Body of pancreas (tissue), 4 donors: ENCODE measurements around the gene BEAN1. TPM values are rescaled to one million over a fixed set of nuclear protein-coding genes. Genes with fewer than 3 reads are reported as not detected.

ENCODE experiments used
- ATAC-seq: fragments of 150-250 bp; one replicate; pipeline ENCODE4 v1.9.1; 2016
- DNase-seq, 4 donors: peaks; one replicate each; pipeline ENCODE4 v3.0.0-alpha.2; 2019
- H3K27ac ChIP-seq, 4 donors: fragments of 200-600 bp; sonication (generic); 1 replicate in 3 of 4; 2 replicates in 1 of 4; pipeline versions ENCODE4 v1.5.1 to v1.6.1; 2016 to 2019; ENCODE audit warnings: mild to moderate bottlenecking in 1 of 4, mixed read lengths in 1 of 4, moderate library complexity in 1 of 4
- H3K27me3 ChIP-seq, 2 donors: fragments of 200-600 bp; sonication (generic); one replicate each; pipeline ENCODE4 v1.6.0; 2016; ENCODE audit warnings: mild to moderate bottlenecking in 1 of 2
- H3K36me3 ChIP-seq, 2 donors: fragments of 200-600 bp; sonication (generic); replicated peaks in 1 of 2; 2 replicates each; pipeline ENCODE4 v1.5.1; 2016; ENCODE audit warnings: low read depth in 2 of 2; ENCODE audit not compliant: insufficient read depth in 1 of 2
- H3K4me1 ChIP-seq: fragments of 200-600 bp; sonication (generic); one replicate; pipeline ENCODE4 v1.6.0; 2016
- H3K4me3 ChIP-seq, 2 donors: fragments of 200-600 bp; sonication (generic); 1 replicate in 1 of 2; 2 replicates in 1 of 2; pipeline ENCODE4 v1.5.1; 2016 to 2019
- H3K9me3 ChIP-seq, 3 donors: fragments of 200-600 bp; sonication (generic); 1 replicate in 2 of 3; 2 replicates in 1 of 3; pipeline ENCODE4 v1.5.1; 2016
- CTCF ChIP-seq, 7 experiments: fragments of 450-650 bp in 4 of 7; fragments of 200-600 bp in 3 of 7; sonication (generic) in 3 of 7; IDR thresholded peaks; one replicate each; pipeline ENCODE4 v1.5.1; 2016 to 2019; ENCODE audit warnings: antibody characterized with exemption in 7 of 7
- POLR2A ChIP-seq, 3 donors: fragments of 450-650 bp; IDR thresholded peaks; one replicate each; pipeline ENCODE4 v1.6.1; 2016; ENCODE audit warnings: antibody characterized with exemption in 3 of 3, mild to moderate bottlenecking in 2 of 3
- WGBS, 2 donors: methylation state at CpG; one replicate each; pipeline ENCODE4 v1.1.5; 2017; 5-methylcytosine and 5-hydroxymethylcytosine counted together
- intact Hi-C: fragments of 100-400 bp; cut with DNase I; formaldehyde crosslinking; loops from one replicate; pipeline ENCODE4 v1.15.1; 2023
- total RNA-seq, 2 donors: library from RNA; depleted of rRNA; stranded (reverse); fragments of >200 nt; gene quantifications; one replicate each; pipeline ENCODE4 v1.1.0, GENCODE V29; 2016

BEAN1 gene
- total RNA-seq, 2 donors from 2014 or later = not detected

GRCh38 chr16:66439051-66439730, 12.1 kb downstream of the BEAN1 start:
- TF ChIP-seq POLR2A (IDR thresholded peaks at IDR 0.05) (no peak), CTCF (IDR thresholded peaks at IDR 0.05) (no peak)
- H3K36me3 ChIP-seq = no peaks in the 10 kb centered on the region
- intact Hi-C loops = no loop called here
- no peaks in the 10 kb centered on the region for H3K4me1 ChIP-seq
- ATAC-seq = no peak
- H3K9me3 ChIP-seq = no peaks in the 10 kb centered on the region
- H3K27ac ChIP-seq = no peak overlapping the region
- H3K4me3 ChIP-seq = no peak overlapping the region
- 46 to 48% methylated on average over 3 to 5 of the region's 5 CpGs for WGBS, 2 donors
- DNase-seq = no peak
- H3K27me3 ChIP-seq = no peaks in the 10 kb centered on the region

- intact Hi-C loops = no loop called here
- Histone ChIP-seq H3K27me3 (no peaks in the 10 kb centered on the region), H3K4me3 (no peak overlapping the region), H3K36me3 (no peaks in the 10 kb centered on the region), H3K27ac (no peak overlapping the region), H3K9me3 (no peaks in the 10 kb centered on the region), H3K4me1 (no peaks in the 10 kb centered on the region)
- 69 to 74% methylated on average over 10 of the region's 10 CpGs for WGBS, 2 donors
- no peak for DNase-seq
- no peak for ATAC-seq
- no peak for TF ChIP-seq CTCF (IDR thresholded peaks at IDR 0.05)
- TF ChIP-seq POLR2A (IDR thresholded peaks at IDR 0.05) = no peak
Observed at GRCh38 chr16:66440271-66440802, 13.2 kb downstream of the BEAN1 start.

- Histone ChIP-seq H3K36me3 (no peaks in the 10 kb centered on the region), H3K9me3 (no peaks in the 10 kb centered on the region), H3K4me3 (no peak overlapping the region), H3K27ac (no peak overlapping the region), H3K27me3 (no peaks in the 10 kb centered on the region), H3K4me1 (no peaks in the 10 kb centered on the region)
- intact Hi-C loops = no loop called here
- WGBS, 2 donors = 70 to 84% methylated on average over 6 to 11 of the region's 11 CpGs
- TF ChIP-seq CTCF (IDR thresholded peaks at IDR 0.05) = no peak
- no peak for TF ChIP-seq POLR2A (IDR thresholded peaks at IDR 0.05)
- no peak for ATAC-seq
- no peak for DNase-seq
Observed at GRCh38 chr16:66440970-66441369, 13.9 kb downstream of the BEAN1 start.

GRCh38 chr16:66441586-66442375, 14.7 kb downstream of the BEAN1 start:
- intact Hi-C loops = no loop called here
- no peak for ATAC-seq
- Histone ChIP-seq H3K36me3 (no peaks in the 10 kb centered on the region), H3K27ac (no peak overlapping the region), H3K9me3 (no peaks in the 10 kb centered on the region), H3K27me3 (no peaks in the 10 kb centered on the region), H3K4me1 (no peaks in the 10 kb centered on the region), H3K4me3 (no peak overlapping the region)
- TF ChIP-seq CTCF (IDR thresholded peaks at IDR 0.05) (no peak), POLR2A (IDR thresholded peaks at IDR 0.05) (no peak)
- DNase-seq = no peak
- 72 to 77% methylated on average over 6 to 7 of the region's 7 CpGs for WGBS, 2 donors
